IMR-90 (cell line): ENCODE measurements around the gene RAC2. TPM values are rescaled to one million over a fixed set of nuclear protein-coding genes. Genes with fewer than 3 reads are reported as not detected.

Experiments
- ATAC-seq: fragments of 200-7000 bp; cut with Tn5 transposase; 2 replicates; pipeline ENCODE4 v1.9.1; 2020; ENCODE audit warnings: low read depth, mild to moderate bottlenecking, moderate library complexity
- BruUV-seq: library from RNA; stranded (reverse); fragments of 400-500 nt; replicated peaks from 2 replicates; lab custom pipeline; 2021; lab: Mats Ljungman, UMichigan
- CTCF ChIA-PET: fragments of 300-600 bp; formaldehyde crosslinking; extraction: SDS; loops from one replicate; lab custom pipeline; 2021; ENCODE audit warnings: antibody characterized with exemption; lab: Yijun Ruan, JAX
- POLR2A ChIA-PET: fragments of 300-600 bp; sonication (Branson Sonifier 250); formaldehyde crosslinking; loops from one replicate; lab custom pipeline; 2022; ENCODE audit warnings: antibody characterized with exemption; ENCODE audit not compliant: unreplicated experiment; lab: Charles Lee
- DNase-seq: peaks from one replicate; pipeline ENCODE4 v3.0.0; 2013
- H2AFZ ChIP-seq: replicated peaks from 2 replicates; pipeline ENCODE3; 2013; ENCODE audit warnings: low read length, mild to moderate bottlenecking; ENCODE audit not compliant: poor library complexity
- H2AK5ac ChIP-seq: 2 replicates; pipeline ENCODE4 v1.6.1; 2013; ENCODE audit warnings: low read depth, low read length, inconsistent platforms
- H2AK9ac ChIP-seq: replicated peaks from 2 replicates; pipeline ENCODE3; 2013; ENCODE audit warnings: mild to moderate bottlenecking, low read depth, low read length, moderate library complexity; ENCODE audit not compliant: poor library complexity
- H2BK120ac ChIP-seq: 2 replicates; pipeline ENCODE4 v1.6.1; 2013; ENCODE audit warnings: low read depth, low read length, inconsistent platforms
- H2BK15ac ChIP-seq: 3 replicates; pipeline ENCODE4 v1.6.1; 2013; ENCODE audit warnings: low read depth, low read length, inconsistent platforms
- H2BK20ac ChIP-seq: 2 replicates; pipeline ENCODE4 v1.6.1; 2013; ENCODE audit warnings: low read depth, mild to moderate bottlenecking, inconsistent platforms, low read length, moderate library complexity
- H2BK5ac ChIP-seq: 2 replicates; pipeline ENCODE4 v1.6.1; 2013; ENCODE audit warnings: mild to moderate bottlenecking, low read depth, low read length, inconsistent platforms; ENCODE audit not compliant: poor library complexity, severe bottlenecking
- H3K14ac ChIP-seq: replicated peaks from 2 replicates; pipeline ENCODE4 v1.6.1; 2013; ENCODE audit warnings: low read depth, low read length, inconsistent platforms
- H3K18ac ChIP-seq: 2 replicates; pipeline ENCODE4 v1.6.1; 2013; ENCODE audit warnings: low read depth, low read length, control low read depth
- H3K23ac ChIP-seq: 2 replicates; pipeline ENCODE4 v1.6.1; 2013; ENCODE audit warnings: low read depth, low read length, inconsistent platforms
- H3K27ac ChIP-seq: 2 replicates; pipeline ENCODE4 v1.5.1; 2013; ENCODE audit warnings: mild to moderate bottlenecking, control low read depth, low read length; ENCODE audit not compliant: insufficient read depth
- H3K27me3 ChIP-seq: 2 replicates; pipeline ENCODE4 v1.6.1; 2013; ENCODE audit warnings: low read length; ENCODE audit not compliant: control insufficient read depth, insufficient read depth
- H3K36me3 ChIP-seq: 2 replicates; pipeline ENCODE4 v1.6.1; 2013; ENCODE audit warnings: low read length, mixed read lengths; ENCODE audit not compliant: control insufficient read depth, insufficient read depth
- H3K4ac ChIP-seq: 2 replicates; pipeline ENCODE4 v1.6.1; 2013; ENCODE audit warnings: low read depth, low read length, inconsistent platforms
- H3K4me1 ChIP-seq: 2 replicates; pipeline ENCODE4 v1.6.1; 2013; ENCODE audit warnings: low read length, mixed read lengths; ENCODE audit not compliant: control insufficient read depth, insufficient read depth
- H3K4me2 ChIP-seq: 2 replicates; pipeline ENCODE4 v1.6.1; 2013; ENCODE audit warnings: low read depth, mild to moderate bottlenecking, control low read depth, low read length, moderate library complexity
- H3K4me3 ChIP-seq: 2 replicates; pipeline ENCODE4 v1.5.1; 2013; ENCODE audit warnings: low read depth, mild to moderate bottlenecking, control low read depth, low read length, moderate library complexity; ENCODE audit not compliant: insufficient read depth
- H3K56ac ChIP-seq: 2 replicates; pipeline ENCODE4 v1.6.1; 2013; ENCODE audit warnings: low read length, inconsistent platforms; ENCODE audit not compliant: insufficient read depth; ENCODE audit errors: extremely low read depth
- H3K79me1 ChIP-seq, 2 experiments: 2 replicates each; pipeline ENCODE4 v1.6.1; 2013; ENCODE audit warnings: low read length in 2 of 2, inconsistent platforms in 1 of 2, low read depth in 1 of 2
- H3K9ac ChIP-seq: 2 replicates; pipeline ENCODE4 v1.6.1; 2013; ENCODE audit warnings: low read depth, low read length, control low read depth
- H3K9me1 ChIP-seq: 2 replicates; pipeline ENCODE4 v1.6.1; 2013; ENCODE audit warnings: low read length, inconsistent platforms; ENCODE audit not compliant: insufficient read depth
- H3K9me3 ChIP-seq: 2 replicates; pipeline ENCODE4 v1.6.1; 2013; ENCODE audit warnings: low read length; ENCODE audit not compliant: control insufficient read depth, insufficient read depth
- H4K20me1 ChIP-seq: 2 replicates; pipeline ENCODE4 v1.6.1; 2013; ENCODE audit warnings: low read length, inconsistent platforms; ENCODE audit not compliant: insufficient read depth
- H4K5ac ChIP-seq: 2 replicates; pipeline ENCODE4 v1.6.1; 2013; ENCODE audit warnings: mild to moderate bottlenecking, low read depth, low read length, control low read depth
- H4K8ac ChIP-seq, 2 experiments: 2 replicates each; pipeline ENCODE4 v1.6.1; 2013; ENCODE audit warnings: low read depth in 2 of 2, low read length in 2 of 2, control low read depth in 1 of 2, inconsistent platforms in 1 of 2
- H4K91ac ChIP-seq: 2 replicates; pipeline ENCODE4 v1.6.1; 2013; ENCODE audit warnings: low read depth, low read length, inconsistent platforms; ENCODE audit not compliant: insufficient read depth
- BHLHE40 ChIP-seq: fragments of 150-350 bp; IDR thresholded peaks from 2 replicates; pipeline ENCODE4 v1.6.1; 2016; ENCODE audit warnings: mild to moderate bottlenecking, low read depth, low read length
- CEBPB ChIP-seq: IDR thresholded peaks from 2 replicates; pipeline ENCODE4 v1.6.1; 2012; ENCODE audit warnings: low read depth, low read length, improper control_type of control experiment
- CHD1 ChIP-seq: IDR thresholded peaks from 2 replicates; pipeline ENCODE4 v1.6.1; 2012; ENCODE audit warnings: low read depth, low read length, improper control_type of control experiment
- ELK1 ChIP-seq: fragments of 150-350 bp; IDR thresholded peaks from 2 replicates; pipeline ENCODE4 v1.6.1; 2016; ENCODE audit warnings: low read depth, mild to moderate bottlenecking, low read length, moderate library complexity, borderline replicate concordance
- FOS ChIP-seq: fragments of 150-350 bp; IDR thresholded peaks from 2 replicates; pipeline ENCODE4 v1.6.1; 2016; ENCODE audit warnings: low read depth, low read length
- MAFK ChIP-seq: IDR thresholded peaks from 2 replicates; pipeline ENCODE4 v1.6.1; 2012; ENCODE audit warnings: low read depth, low read length, improper control_type of control experiment
- MAZ ChIP-seq: IDR thresholded peaks from 2 replicates; pipeline ENCODE4 v1.6.1; 2012; ENCODE audit warnings: low read depth, mild to moderate bottlenecking, low read length, improper control_type of control experiment, moderate library complexity, borderline replicate concordance
- MXI1 ChIP-seq: IDR thresholded peaks from 2 replicates; pipeline ENCODE4 v1.6.1; 2012; ENCODE audit warnings: low read depth, mild to moderate bottlenecking, low read length, moderate library complexity, borderline replicate concordance
- NFE2L2 ChIP-seq: fragments of 150-350 bp; IDR thresholded peaks from 2 replicates; pipeline ENCODE4 v1.6.1; 2016; ENCODE audit warnings: low read depth, mild to moderate bottlenecking, low read length
- POLR2A ChIP-seq: IDR thresholded peaks from 2 replicates; pipeline ENCODE4 v1.6.1; 2012; ENCODE audit warnings: mild to moderate bottlenecking, low read depth, low read length
- RCOR1 ChIP-seq: IDR thresholded peaks from 2 replicates; pipeline ENCODE4 v1.6.1; 2012; ENCODE audit warnings: mild to moderate bottlenecking, low read length, improper control_type of control experiment; ENCODE audit not compliant: insufficient replicate concordance
- RFX5 ChIP-seq: IDR thresholded peaks from 2 replicates; pipeline ENCODE4 v1.8.0; 2012; ENCODE audit warnings: low read depth, mild to moderate bottlenecking, low read length, moderate library complexity
- SMC3 ChIP-seq: fragments of 150-350 bp; IDR thresholded peaks from 2 replicates; pipeline ENCODE4 v1.6.1; 2016; ENCODE audit warnings: low read depth, mild to moderate bottlenecking, antibody characterized with exemption, low read length, moderate library complexity
- WGBS, 2 experiments: methylation state at CpG; one replicate each; pipeline versions ENCODE4 v1.1.5 to v1.1.7; 2013; ENCODE audit warnings: missing lambda C conversion rate in 2 of 2; ENCODE audit not compliant: insufficient read length in 1 of 2; ENCODE audit errors: extremely low coverage in 2 of 2; 5-methylcytosine and 5-hydroxymethylcytosine counted together
- dilution Hi-C: fragments of 300-500 bp; cut with HindIII; formaldehyde crosslinking; loops from one replicate; pipeline ENCODE4 v1.14.3; 2018; ENCODE audit warnings: low sequenced_read_pairs; ENCODE audit not compliant: unreplicated experiment
- in situ Hi-C: fragments of 300-500 bp; cut with MboI; formaldehyde crosslinking; loops from 3 replicates; pipeline ENCODE4 v1.14.3; 2019; ENCODE audit warnings: low sequenced_read_pairs, inconsistent platforms, mixed read lengths
- intact Hi-C: fragments of 100-400 bp; cut with micrococcal nuclease; formaldehyde crosslinking; loops from 2 replicates; pipeline ENCODE4 v1.10.0; 2022
- polyA plus RNA-seq, 3 experiments: library from polyadenylated mRNA; depleted of rRNA; stranded (reverse); fragments of >200 nt; gene quantifications; 2 replicates each; pipeline ENCODE4 v1.2.3, GENCODE V29; 2012; ENCODE audit warnings: low replicate concordance in 1 of 3
- total RNA-seq: library from RNA; depleted of rRNA; stranded (reverse); fragments of >200 nt; gene quantifications from 2 replicates; pipeline ENCODE4 v1.2.3, GENCODE V29; 2012
- TF ChIP-seq, protein P1 (sequence below): fragments of 150-350 bp; IDR thresholded peaks from 2 replicates; pipeline ENCODE4 v1.6.1; 2017; ENCODE audit warnings: mild to moderate bottlenecking, antibody characterized with exemption, low read length, low read depth

The RAC2 gene
- total and polyA plus RNA-seq, 2 of the 4 experiments (the other 2 are of a cell fraction): 10.0 to 72.3 TPM

DNA sequence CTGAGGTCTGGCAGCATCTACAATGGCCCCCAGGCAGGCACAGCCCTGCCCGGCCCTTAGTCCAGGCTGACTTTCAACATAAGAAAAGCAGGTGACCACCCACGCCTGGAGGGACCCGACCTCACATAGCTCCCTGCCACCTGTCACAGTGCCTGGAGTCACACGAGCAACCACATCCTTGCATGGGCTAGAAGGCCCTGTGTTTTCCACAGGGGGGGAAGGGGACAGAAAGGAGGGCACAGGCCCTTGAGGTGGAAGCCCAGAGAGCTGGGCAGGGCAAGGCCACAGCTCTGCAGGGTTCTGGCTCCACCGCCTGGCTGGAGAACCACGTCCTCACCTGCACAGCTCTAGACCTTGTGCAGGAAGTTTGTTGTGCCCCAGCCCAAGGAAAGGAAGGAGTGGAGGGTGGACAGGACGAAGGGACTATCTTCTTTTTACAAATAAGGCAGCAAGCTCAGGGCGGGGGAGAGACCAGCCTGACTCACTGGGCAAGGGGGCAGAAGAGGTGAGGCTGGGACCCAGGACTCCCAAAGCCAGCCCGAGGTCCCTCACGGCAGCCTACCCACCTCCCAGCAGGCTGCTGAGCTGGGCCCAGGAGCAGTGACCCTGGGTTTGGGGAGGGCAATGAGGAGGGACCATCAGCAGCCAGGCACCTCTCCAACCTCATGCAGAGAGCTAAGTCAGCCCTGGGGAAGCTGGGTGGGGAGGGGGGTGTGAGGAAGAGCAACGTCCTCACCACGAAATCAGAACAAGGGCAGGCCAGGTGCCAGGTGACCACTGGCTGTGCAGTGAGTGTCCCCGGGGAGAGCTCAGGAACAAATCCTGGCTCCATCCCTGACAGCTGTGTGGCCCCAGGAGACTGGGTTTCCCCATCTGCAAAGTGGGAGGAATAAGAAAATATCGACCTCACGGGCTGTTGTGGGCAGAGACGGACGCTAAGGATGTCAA is 60.4 kb downstream of the RAC2 start:
- ATAC-seq (no peak), DNase-seq (no peak)
- ChIA-PET POLR2A (no interaction called here), CTCF (no interaction called here)
- dilution Hi-C loops (no loop called here), intact Hi-C loops (no loop called here), in situ Hi-C loops (no loop called here)
- H2BK20ac ChIP-seq: no peak overlapping the region
- no peak overlapping the region for H4K8ac ChIP-seq
- no peak overlapping the region for H2AK5ac ChIP-seq
- H4K91ac ChIP-seq: no peak overlapping the region
- H3K79me1 ChIP-seq: peaks cover 0 to 21% of the 10 kb centered on the region in 2 experiments; a peak in 3 of 4 replicates
- no peaks in the 10 kb centered on the region for H3K27me3 ChIP-seq
- WGBS, 2 experiments: 78% methylated on average over 5 of the region's 17 CpGs; no CpG with 5 or more reads in 1 of the 2 experiments
- no peak overlapping the region for H3K18ac ChIP-seq
- H3K4me3 ChIP-seq: no peak overlapping the region
- H3K27ac ChIP-seq: no peak overlapping the region
- no peaks in the 10 kb centered on the region for H3K9me3 ChIP-seq
- H3K4me2 ChIP-seq: no peak overlapping the region
- no peaks in the 10 kb centered on the region for H4K20me1 ChIP-seq
- peaks cover 16% of the 10 kb centered on the region for H3K4me1 ChIP-seq
- no peak overlapping the region for H2BK5ac ChIP-seq
- no peak overlapping the region for H2AFZ ChIP-seq
- H2AK9ac ChIP-seq: no peak overlapping the region
- BruUV-seq: no TSS peak
- no peak overlapping the region for H4K5ac ChIP-seq
- H3K56ac ChIP-seq: no peak overlapping the region
- H3K36me3 ChIP-seq: peaks cover 10% of the 10 kb centered on the region; the same call in 1 of the 2 replicates
- no peak overlapping the region for H2BK120ac ChIP-seq
- no peak overlapping the region for H3K4ac ChIP-seq
- H2BK15ac ChIP-seq: no peak overlapping the region
- no peak overlapping the region for H3K23ac ChIP-seq
- no peak overlapping the region for H3K14ac ChIP-seq
- no peak overlapping the region for H3K9ac ChIP-seq
- H3K9me1 ChIP-seq: peaks cover 8% of the 10 kb centered on the region
- TF ChIP-seq SMC3: no peak
- no peak for TF ChIP-seq BHLHE40
- TF ChIP-seq FOS: no peak
- TF ChIP-seq NFE2L2: no peak
- TF ChIP-seq MAZ: no peak
- TF ChIP-seq CEBPB: no peak
- no peak for TF ChIP-seq ELK1
- no peak for TF ChIP-seq RCOR1
- TF ChIP-seq POLR2A: no peak
- no peak for TF ChIP-seq RFX5
- TF ChIP-seq MAFK: no peak
- no peak for TF ChIP-seq MXI1
- TF ChIP-seq CHD1: no peak
- TF ChIP-seq, protein P1, sequence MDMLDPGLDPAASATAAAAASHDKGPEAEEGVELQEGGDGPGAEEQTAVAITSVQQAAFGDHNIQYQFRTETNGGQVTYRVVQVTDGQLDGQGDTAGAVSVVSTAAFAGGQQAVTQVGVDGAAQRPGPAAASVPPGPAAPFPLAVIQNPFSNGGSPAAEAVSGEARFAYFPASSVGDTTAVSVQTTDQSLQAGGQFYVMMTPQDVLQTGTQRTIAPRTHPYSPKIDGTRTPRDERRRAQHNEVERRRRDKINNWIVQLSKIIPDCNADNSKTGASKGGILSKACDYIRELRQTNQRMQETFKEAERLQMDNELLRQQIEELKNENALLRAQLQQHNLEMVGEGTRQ: no peak
